Measurements from ENCODE around the gene MIOX. TPM values are rescaled to one million over a fixed set of nuclear protein-coding genes. Genes with fewer than 3 reads are reported as not detected.

MIOX gene
- total and polyA plus RNA-seq, 10 of the 15 experiments (the other 5 are each of a cell fraction or from before 2014, with no cell fraction given) = 0.10 to 0.31 TPM; not detected in 8

GRCh38 chr22:50526108-50526833, 39.6 kb downstream of the MIOX start (continued):
- TF ChIP-seq ATF2 (IDR thresholded peaks at IDR 0.05; ENCODE audit: low read length) (no peak), MEF2B (IDR thresholded peaks at IDR 0.05; ENCODE audit: partially characterized antibody, poor library complexity, severe bottlenecking) (no peak), BACH1 (IDR thresholded peaks at IDR 0.05; ENCODE audit: borderline replicate concordance) (peak; percentile 99)

- Histone ChIP-seq H3K79me2 (ENCODE audit: control insufficient read depth, insufficient read depth, low read length) (peaks cover 70% of the 10 kb centered on the region), H3K9me3 (replicated peaks; ENCODE audit: control insufficient read depth, insufficient read depth, low read length) (no peaks in the 10 kb centered on the region), H3K27me3 (replicated peaks in 1 of 2; ENCODE audit: control insufficient read depth in 2 of 2, insufficient read depth in 2 of 2, low read length in 1 of 2) (no peaks in the 10 kb centered on the region), H3K4me3 (peak overlapping the region; percentile 74), H3K27ac (ENCODE audit: control insufficient read depth, insufficient read depth) (peak overlapping the region; percentile 94), H3K4me1 (ENCODE audit: control insufficient read depth, insufficient read depth, low read length) (peaks cover 16% of the 10 kb centered on the region), H4K20me1 (ENCODE audit: control insufficient read depth, insufficient read depth) (no peaks in the 10 kb centered on the region), H2AFZ (ENCODE audit: control insufficient read depth, low read depth, low read length) (no peak overlapping the region; the same call in 1 of the 2 replicates), H3K9ac (ENCODE audit: control insufficient read depth, insufficient read depth, low read length) (peak overlapping the region; percentile 94), H3K4me2 (ENCODE audit: control insufficient read depth, insufficient read depth) (peak overlapping the region; percentile 99), H3K36me3 (ENCODE audit: control insufficient read depth in 2 of 2, insufficient read depth in 2 of 2, low read length in 1 of 2) (peaks cover 5 to 20% of the 10 kb centered on the region in 2 experiments; a peak in 3 of 4 replicates)
- BruUV-seq (replicated peaks) = no TSS peak
- ATAC-seq (peak; percentile 43), FAIRE-seq (no peak), DNase-seq (ENCODE audit: low read depth, low spot score) (no peak)
- SMC1A ChIA-PET (ENCODE audit: uncharacterized antibody, unreplicated experiment) = interaction anchor here (1.0 to 5.8 kb wide), 5 partner anchors 13 to 94 kb away, joined by 4 to 58 read pairs (median 10); no protein-coding TSS in a partner anchor
- POLR2A ChIA-PET = interaction anchor here (0.6 to 6.5 kb wide), 10 partner anchors 11 to 260 kb away, joined by 3 to 232 read pairs (median 6); partner anchors contain the start of genes KLHDC7B, LMF2 and NCAPH2
- intact Hi-C loops (cut with micrococcal nuclease; ENCODE audit: unreplicated experiment) = loop anchor here (1.0 to 5.0 kb wide), 3 partner anchors 35 to 93 kb away; partner anchors contain the start of genes CHKB and SYCE3
- WGBS (ENCODE audit: insufficient coverage, insufficient replicate concordance, low lambda C conversion rate, missing lambda C conversion rate) = 17% methylated on average over 29 of the region's 29 CpGs
- RAD21 ChIA-PET (ENCODE audit: unreplicated experiment) = interaction anchor here (0.9 to 6.3 kb wide), 5 partner anchors 13 to 251 kb away, joined by 3 to 106 read pairs (median 4); partner anchors contain the start of gene SYCE3
- CTCF ChIA-PET = interaction anchor here (0.7 to 3.5 kb wide), 6 partner anchors 12 to 534 kb away, joined by 3 to 38 read pairs (median 5); partner anchors contain the start of genes LMF2 and NCAPH2
- in situ Hi-C loops (cut with MboI) = loop anchor here (5.0 kb wide), 1 partner anchor 95 kb away; no protein-coding TSS in a partner anchor
- TF ChIP-seq SPI1 (IDR thresholded peaks at IDR 0.05; ENCODE audit: borderline replicate concordance, insufficient read depth, low read depth, low read length) (0 out of 2 replicates have a peak, but pooled peaks have one; percentile 0), ZNF207 (IDR thresholded peaks at IDR 0.05; ENCODE audit: borderline replicate concordance) (no peak), GABPA (IDR thresholded peaks at IDR 0.05; ENCODE audit: low read depth) (no peak), NRF1 (conservative IDR thresholded peaks at IDR 0.05; ENCODE audit: low read depth, low read length) (no peak), ZNF687 (IDR thresholded peaks at IDR 0.05) (no peak), TCF3 (IDR thresholded peaks at IDR 0.05; ENCODE audit: borderline replicate concordance, insufficient read depth, low read depth, low read length) (no peak), MLLT1 (IDR thresholded peaks at IDR 0.05) (0 out of 2 replicates have a peak, but pooled peaks have one; percentile 62)
These were observed 40.5 kb downstream of the MIOX start for GRCh38 chr22:50526834-50527801.
